GM12892 (cell line): ENCODE measurements around the gene OR5T2. TPM values are rescaled to one million over a fixed set of nuclear protein-coding genes. Genes with fewer than 3 reads are reported as not detected.
"Not testable (repeated sequence)": the region's sequence is repeated elsewhere in the genome, so short reads cannot be mapped to it uniquely, and the experiment has no call there.

ENCODE experiments used
- DNase-seq: peaks from one replicate; pipeline ENCODE4 v3.0.0; 2011; ENCODE audit not compliant: insufficient read length
- FAIRE-seq: peaks from 2 replicates; lab custom pipeline; 2011; peaks lifted over from hg19 to GRCh38; lab: Jason Lieb, UNC
- POLR2A ChIP-seq: IDR thresholded peaks from 2 replicates; pipeline ENCODE4 v1.6.1; 2011; ENCODE audit warnings: low read depth, low read length, control low read depth
- POLR2AphosphoS5 ChIP-seq: IDR thresholded peaks from 2 replicates; pipeline ENCODE4 v1.6.1; 2011; ENCODE audit warnings: low read depth, low read length, control low read depth
- TAF1 ChIP-seq: IDR thresholded peaks from 2 replicates; pipeline ENCODE4 v1.6.1; 2011; ENCODE audit warnings: low read depth, mild to moderate bottlenecking, control low read depth, low read length, borderline replicate concordance
- polyA plus RNA-seq: library from polyadenylated mRNA; unstranded; fragments of >200 nt; gene quantifications from one replicate; pipeline ENCODE4 v1.2.1, GENCODE V29; 2012; ENCODE audit warnings: missing spikeins, inconsistent platforms; ENCODE audit not compliant: missing spikeins

OR5T2 gene
- polyA plus RNA-seq, result not detected

- TF ChIP-seq POLR2A (no peak), TAF1 (no peak), POLR2AphosphoS5 (no peak)
- DNase-seq, result no peak
- FAIRE-seq, result no peak
Observed at GRCh38 chr11:56234155-56234554, at the start of gene OR5T2. Gene OR5T2, minus strand, starts transcription at chr11:56234255. Its CDS starts 1,193 bp downstream, at chr11:56233062.

- TF ChIP-seq POLR2AphosphoS5 (no peak), TAF1 (no peak), POLR2A (no peak)
- DNase-seq (no peak), FAIRE-seq (no peak)
Observed at GRCh38 chr11:56273854-56274253, 39.8 kb upstream of the OR5T2 start, which contains the start of gene OR5T1. Gene OR5T1, plus strand, starts transcription at chr11:56274154. Its CDS starts 1,485 bp downstream, at chr11:56275639.

- no peak for FAIRE-seq
Observed at GRCh38 chr11:56271092-56271491, 37.0 kb upstream of the OR5T2 start.

GRCh38 chr11:56251954-56252353, 17.9 kb upstream of the OR5T2 start, which contains the start of gene OR5T3:
Gene OR5T3, plus strand, starts transcription at chr11:56252254. Its CDS starts 0 bp downstream, at chr11:56252254.
- FAIRE-seq (no peak), DNase-seq (no peak)
- no peak for TF ChIP-seq POLR2AphosphoS5
- TF ChIP-seq POLR2A, result no peak
- TF ChIP-seq TAF1, result no peak

More at GRCh38 chr11:56271092-56271491, 37.0 kb upstream of the OR5T2 start:
- TF ChIP-seq POLR2AphosphoS5 (no peak), POLR2A (no peak), TAF1 (no peak)
- DNase-seq, result no peak

GRCh38 chr11:56219735-56220134, 14.3 kb downstream of the OR5T2 start:
- DNase-seq, FAIRE-seq: not testable (repeated sequence)

- no peak for TF ChIP-seq POLR2AphosphoS5
- TF ChIP-seq TAF1, result no peak
- TF ChIP-seq POLR2A, result no peak
- DNase-seq (no peak), FAIRE-seq (no peak)
Observed at GRCh38 chr11:56214537-56214936, 19.5 kb downstream of the OR5T2 start.

GRCh38 chr11:56207790-56208189, 26.3 kb downstream of the OR5T2 start:
- FAIRE-seq, result no peak
- no peak for DNase-seq
- TF ChIP-seq TAF1 (no peak), POLR2A (no peak), POLR2AphosphoS5 (no peak)

GRCh38 chr11:56197367-56197766, 36.7 kb downstream of the OR5T2 start:
- FAIRE-seq, result no peak
- no peak for DNase-seq
- TF ChIP-seq TAF1 (no peak), POLR2AphosphoS5 (no peak), POLR2A (no peak)

GRCh38 chr11:56196705-56197104, 37.4 kb downstream of the OR5T2 start:
- TF ChIP-seq POLR2A (no peak), POLR2AphosphoS5 (no peak), TAF1 (no peak)
- no peak for FAIRE-seq
- DNase-seq, result no peak

GRCh38 chr11:56188602-56189001, 45.5 kb downstream of the OR5T2 start:
- no peak for DNase-seq
- FAIRE-seq, result no peak
- no peak for TF ChIP-seq POLR2AphosphoS5
- TF ChIP-seq POLR2A, result no peak
- no peak for TF ChIP-seq TAF1

- FAIRE-seq (no peak), DNase-seq (no peak)
- no peak for TF ChIP-seq POLR2A
- TF ChIP-seq POLR2AphosphoS5, result no peak
- no peak for TF ChIP-seq TAF1
Observed at GRCh38 chr11:56183459-56183858, 50.6 kb downstream of the OR5T2 start.
